ENCODE measurements around the gene FBXW8. TPM values are rescaled to one million over a fixed set of nuclear protein-coding genes. Genes with fewer than 3 reads are reported as not detected.

The FBXW8 gene
- total RNA-seq, 1 experiment from 2014 or later: 15.3 TPM

DNA sequence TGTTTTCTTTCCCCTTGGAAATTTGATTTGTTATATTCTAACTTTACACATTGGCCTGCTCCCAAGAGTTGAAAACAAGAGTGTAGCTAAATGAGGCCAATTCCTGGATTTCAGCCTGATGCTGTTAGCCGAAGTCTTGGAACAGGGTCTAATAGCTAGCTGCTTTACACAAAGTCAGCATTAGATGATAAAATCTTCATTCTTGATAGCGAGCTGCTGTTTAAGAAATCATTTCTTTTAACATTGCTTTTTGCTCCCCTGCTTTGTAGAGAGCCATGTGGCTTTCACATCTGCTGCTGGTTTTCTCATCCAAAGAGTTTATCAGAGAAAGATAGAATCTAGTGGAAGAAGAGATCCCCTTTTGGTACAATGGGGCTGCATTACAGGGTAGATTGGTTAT lies 22.3 kb downstream of the FBXW8 start:
- no peak for DNase-seq
- H3K27me3 Mint-ChIP-seq (ENCODE audit: low read depth): no peaks in the 10 kb centered on the region
- no peaks in the 10 kb centered on the region for H4K20me1 ChIP-seq (ENCODE audit: control insufficient read depth, insufficient read depth, insufficient read length)
- H3K23ac ChIP-seq (ENCODE audit: insufficient read length, low read depth, low read length): no peak overlapping the region
- no peaks in the 10 kb centered on the region; the same call in 1 of the 2 replicates for H3K27me3 ChIP-seq (ENCODE audit: insufficient read depth, low read length)
- no peak overlapping the region for H3K14ac ChIP-seq (ENCODE audit: insufficient read depth, low read length)
- no peaks in the 10 kb centered on the region for H3K4me1 ChIP-seq (ENCODE audit: insufficient read depth, low read length)
- no peak for TF ChIP-seq CTCF (conservative IDR thresholded peaks at IDR 0.05)
- no peak overlapping the region for H3K4me2 ChIP-seq (ENCODE audit: insufficient read depth, insufficient read length, low read length)
- no peak overlapping the region for H3K18ac ChIP-seq (ENCODE audit: insufficient read length, low read depth, low read length)
- H3K36me3 Mint-ChIP-seq (ENCODE audit: insufficient read depth in 1 of 3, low read depth in 3 of 3): peaks cover 12 to 36% (median 33%) of the 10 kb centered on the region in 3 experiments
- no peak overlapping the region for H4K91ac ChIP-seq (ENCODE audit: insufficient read length, low read depth, low read length)
- H3K9me3 Mint-ChIP-seq: peaks cover 3% of the 10 kb centered on the region in 2 experiments; a peak in 2 of 5 replicates
- H3K27ac Mint-ChIP-seq: no peak overlapping the region; a peak in 1 of 7 replicates
- H3K23me2 ChIP-seq (ENCODE audit: insufficient read length, low read depth, low read length, poor library complexity, severe bottlenecking): no peaks in the 10 kb centered on the region
- no peak overlapping the region for H2BK20ac ChIP-seq (ENCODE audit: low read depth, low read length, poor library complexity, severe bottlenecking)
- H3K9me3 ChIP-seq (ENCODE audit: control insufficient read depth, low read depth, low read length): no peaks in the 10 kb centered on the region
- H2AFZ ChIP-seq (ENCODE audit: low read length): no peak overlapping the region
- no peak overlapping the region for H3K9ac ChIP-seq (ENCODE audit: extremely low read depth, insufficient read length, low read length)
- H2BK120ac ChIP-seq (ENCODE audit: low read depth, low read length, poor library complexity, severe bottlenecking): no peak overlapping the region
- H3K4me3 Mint-ChIP-seq: no peak overlapping the region
- no peaks in the 10 kb centered on the region for H3K4me1 Mint-ChIP-seq
- H2BK15ac ChIP-seq (ENCODE audit: low read depth, low read length): no peak overlapping the region
- no peak overlapping the region for H2BK5ac ChIP-seq (ENCODE audit: insufficient read length, low read length)
- H3K79me2 ChIP-seq (ENCODE audit: insufficient read depth, low read length): no peaks in the 10 kb centered on the region
- no peak overlapping the region for H3K27ac ChIP-seq (ENCODE audit: insufficient read length, low read depth, low read length)
- no peak overlapping the region for H2AK5ac ChIP-seq (ENCODE audit: insufficient read length, low read length)
- H3K56ac ChIP-seq (ENCODE audit: insufficient read length, low read depth, low read length): no peak overlapping the region
- no CpG with 5 or more reads among the region's 2 CpGs for WGBS (ENCODE audit: extremely low coverage, insufficient read length, low lambda C conversion rate)
- no peak overlapping the region for H2BK12ac ChIP-seq (ENCODE audit: insufficient read length, low read depth, low read length)
- H3T11ph ChIP-seq (ENCODE audit: low read length): no peak overlapping the region
- no peak overlapping the region for H3K4ac ChIP-seq (ENCODE audit: low read depth, low read length)
- no peak overlapping the region for H4K8ac ChIP-seq (replicated peaks; ENCODE audit: insufficient read length, low read depth, low read length)
- H3K79me1 ChIP-seq (ENCODE audit: insufficient read depth, low read depth, low read length, poor library complexity, severe bottlenecking): peaks cover 5% of the 10 kb centered on the region
- H4K5ac ChIP-seq (ENCODE audit: insufficient read length, low read depth, low read length): no peak overlapping the region
